ENCODE results near the gene VPS54.
"Not testable (repeated sequence)": the region's sequence is repeated elsewhere in the genome, so short reads cannot be mapped to it uniquely, and the experiment has no call there.

Gene VPS54

DNA sequence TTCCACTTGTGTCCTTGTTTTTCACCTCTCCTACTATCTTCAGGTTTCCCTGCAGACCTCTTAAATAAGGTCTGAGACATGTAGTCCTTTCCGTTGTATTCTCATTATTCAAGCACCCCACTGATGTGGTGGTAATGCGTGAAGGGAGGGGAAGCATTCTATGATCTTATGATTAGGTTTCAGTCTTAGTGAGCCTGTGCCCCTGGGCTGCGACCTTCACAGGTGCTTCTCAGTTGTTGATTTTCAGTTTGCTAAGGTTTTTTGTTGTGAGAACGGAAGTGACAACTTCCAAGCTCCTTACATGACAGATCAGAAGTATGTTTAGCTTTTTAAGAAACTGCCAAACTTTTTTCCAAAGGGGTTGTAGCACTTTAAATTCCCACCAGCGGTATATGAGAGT, 41.3 kb downstream of the VPS54 start:
- Histone ChIP-seq H3K27me3 (ENCODE audit: insufficient read depth, insufficient read length) (no peaks in the 10 kb centered on the region), H3K36me3 (ENCODE audit: insufficient read depth, insufficient read length, low read length) (peaks cover 20% of the 10 kb centered on the region), H3K9me3 (ENCODE audit: insufficient read depth, low read length) (no peaks in the 10 kb centered on the region), H3K4me3 (ENCODE audit: insufficient read length, low read depth) (no peak overlapping the region), H3K4me1 (ENCODE audit: insufficient read depth, insufficient read length) (no peaks in the 10 kb centered on the region), H3K9ac (ENCODE audit: insufficient read length, low read depth) (no peak overlapping the region)
- no peak for DNase-seq (ENCODE audit: low read depth, low spot score)
- TF ChIP-seq YY1 (IDR thresholded peaks at IDR 0.05; ENCODE audit: insufficient read depth, insufficient read length) (no peak), ZNF274 (IDR thresholded peaks at IDR 0.05; ENCODE audit: low read depth, low read length) (no peak)

- no peak for TF ChIP-seq YY1 (IDR thresholded peaks at IDR 0.05; ENCODE audit: insufficient read depth, insufficient read length)
- no peak for TF ChIP-seq ZNF274 (IDR thresholded peaks at IDR 0.05; ENCODE audit: low read depth, low read length)
- TF ChIP-seq SUZ12 (IDR thresholded peaks at IDR 0.05; ENCODE audit: extremely low read depth, insufficient read depth, insufficient read length), result no peak
- H3K27me3 ChIP-seq (ENCODE audit: insufficient read depth, insufficient read length), result no peaks in the 10 kb centered on the region
- no peak overlapping the region for H3K4me3 ChIP-seq (ENCODE audit: insufficient read length, low read depth)
- H3K9ac ChIP-seq (ENCODE audit: insufficient read length, low read depth), result no peak overlapping the region
- no peaks in the 10 kb centered on the region for H3K4me1 ChIP-seq (ENCODE audit: insufficient read depth, insufficient read length)
- no peaks in the 10 kb centered on the region for H3K9me3 ChIP-seq (ENCODE audit: insufficient read depth, low read length)
- DNase-seq (ENCODE audit: low read depth, low spot score), result no peak
- peaks cover 20% of the 10 kb centered on the region for H3K36me3 ChIP-seq (ENCODE audit: insufficient read depth, insufficient read length, low read length)
Measured at GRCh38 chr2:63976125-63976510, 43.1 kb downstream of the VPS54 start.

DNA sequence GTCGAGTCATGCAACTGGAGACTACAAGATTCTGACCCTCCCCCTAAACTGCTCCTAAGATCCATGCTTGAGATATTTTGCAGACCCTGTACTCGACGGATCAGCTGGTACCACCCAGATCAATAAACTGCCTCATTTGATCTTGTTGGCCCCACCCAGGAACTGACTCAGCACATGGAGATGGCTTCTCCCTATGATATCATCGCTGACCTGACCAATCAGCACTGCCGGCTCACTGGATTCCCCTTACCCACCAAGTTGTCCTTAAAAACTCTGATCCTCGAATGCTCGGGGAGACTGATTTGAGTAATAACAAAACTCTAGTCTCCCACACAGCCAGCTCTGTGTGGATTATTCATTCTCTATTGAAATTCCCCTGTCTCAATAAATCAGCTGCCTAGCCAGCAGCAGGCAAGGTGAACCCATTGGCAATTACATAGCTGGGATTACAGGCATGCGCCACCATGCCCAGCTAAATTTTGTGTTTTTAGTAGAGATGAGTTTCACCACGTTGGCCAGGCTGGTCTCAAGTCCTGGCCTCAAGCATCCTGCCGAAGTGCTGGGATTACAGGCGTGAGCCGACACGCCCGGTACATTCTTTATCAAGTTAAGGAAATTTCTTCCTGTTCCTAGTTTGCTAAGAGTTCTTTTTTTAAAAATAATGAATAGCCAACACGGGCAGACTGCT, 43.6 kb downstream of the VPS54 start:
- no peak overlapping the region for H3K4me3 ChIP-seq (ENCODE audit: insufficient read length, low read depth)

GRCh38 chr2:63975036-63975435, 44.2 kb downstream of the VPS54 start:
- H3K4me1 ChIP-seq (ENCODE audit: insufficient read depth, insufficient read length); DNase-seq (ENCODE audit: low read depth, low spot score); H3K4me3 ChIP-seq (ENCODE audit: insufficient read length, low read depth); H3K9ac ChIP-seq (ENCODE audit: insufficient read length, low read depth); H3K9me3 ChIP-seq (ENCODE audit: insufficient read depth, low read length); H3K27me3 ChIP-seq (ENCODE audit: insufficient read depth, insufficient read length): not testable (repeated sequence)
- H3K36me3 ChIP-seq (ENCODE audit: insufficient read depth, insufficient read length, low read length), result peaks cover 23% of the 10 kb centered on the region

More for the DNA sequence above, 43.6 kb downstream of the VPS54 start:
- H3K36me3 ChIP-seq (ENCODE audit: insufficient read depth, insufficient read length, low read length), result peaks cover 23% of the 10 kb centered on the region
- H3K9ac ChIP-seq (ENCODE audit: insufficient read length, low read depth), result no peak overlapping the region
- no peak for DNase-seq (ENCODE audit: low read depth, low spot score)
- TF ChIP-seq YY1 (IDR thresholded peaks at IDR 0.05; ENCODE audit: insufficient read depth, insufficient read length) (no peak), ZNF274 (IDR thresholded peaks at IDR 0.05; ENCODE audit: low read depth, low read length) (no peak), SUZ12 (IDR thresholded peaks at IDR 0.05; ENCODE audit: extremely low read depth, insufficient read depth, insufficient read length) (no peak)
- H3K27me3 ChIP-seq (ENCODE audit: insufficient read depth, insufficient read length), result no peaks in the 10 kb centered on the region
- no peaks in the 10 kb centered on the region for H3K4me1 ChIP-seq (ENCODE audit: insufficient read depth, insufficient read length)
- no peaks in the 10 kb centered on the region for H3K9me3 ChIP-seq (ENCODE audit: insufficient read depth, low read length)

GRCh38 chr2:63962186-63962585, 57.0 kb downstream of the VPS54 start:
- DNase-seq (ENCODE audit: low read depth, low spot score), result no peak
- Histone ChIP-seq H3K4me3 (ENCODE audit: insufficient read length, low read depth) (no peak overlapping the region), H3K27me3 (ENCODE audit: insufficient read depth, insufficient read length) (no peaks in the 10 kb centered on the region), H3K4me1 (ENCODE audit: insufficient read depth, insufficient read length) (no peaks in the 10 kb centered on the region), H3K9ac (ENCODE audit: insufficient read length, low read depth) (no peak overlapping the region), H3K9me3 (ENCODE audit: insufficient read depth, low read length) (no peaks in the 10 kb centered on the region), H3K36me3 (ENCODE audit: insufficient read depth, insufficient read length, low read length) (peaks cover 18% of the 10 kb centered on the region)
- no peak for TF ChIP-seq SUZ12 (IDR thresholded peaks at IDR 0.05; ENCODE audit: extremely low read depth, insufficient read depth, insufficient read length)
- no peak for TF ChIP-seq ZNF274 (IDR thresholded peaks at IDR 0.05; ENCODE audit: low read depth, low read length)
- TF ChIP-seq YY1 (IDR thresholded peaks at IDR 0.05; ENCODE audit: insufficient read depth, insufficient read length), result no peak

GRCh38 chr2:63950414-63950813, 68.8 kb downstream of the VPS54 start:
- Histone ChIP-seq H3K27me3 (ENCODE audit: insufficient read depth, insufficient read length) (no peaks in the 10 kb centered on the region), H3K9me3 (ENCODE audit: insufficient read depth, low read length) (peaks cover 4% of the 10 kb centered on the region), H3K4me3 (ENCODE audit: insufficient read length, low read depth) (no peak overlapping the region), H3K9ac (ENCODE audit: insufficient read length, low read depth) (no peak overlapping the region), H3K4me1 (ENCODE audit: insufficient read depth, insufficient read length) (no peaks in the 10 kb centered on the region), H3K36me3 (ENCODE audit: insufficient read depth, insufficient read length, low read length) (peaks cover 11% of the 10 kb centered on the region)
- TF ChIP-seq YY1 (IDR thresholded peaks at IDR 0.05; ENCODE audit: insufficient read depth, insufficient read length) (no peak), SUZ12 (IDR thresholded peaks at IDR 0.05; ENCODE audit: extremely low read depth, insufficient read depth, insufficient read length) (no peak), ZNF274 (IDR thresholded peaks at IDR 0.05; ENCODE audit: low read depth, low read length) (no peak)
- no peak for DNase-seq (ENCODE audit: low read depth, low spot score)

DNA sequence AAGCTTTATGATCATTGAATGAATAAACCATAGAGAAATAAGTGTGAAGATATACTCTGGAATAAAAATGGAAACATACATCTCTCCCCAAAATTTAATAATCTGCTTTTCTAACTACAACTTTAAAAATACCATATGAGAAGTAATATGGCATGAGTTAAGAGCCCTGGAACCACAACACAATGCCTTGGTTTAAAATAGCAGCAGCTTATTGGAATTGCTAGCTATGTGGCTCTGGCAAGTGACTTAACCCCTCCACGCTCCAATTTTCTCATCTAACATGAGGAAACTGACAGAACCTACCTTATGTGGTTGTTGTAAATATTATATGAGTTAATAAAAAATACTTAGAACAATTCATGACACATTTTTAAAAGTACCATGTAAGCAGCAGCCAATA, 76.4 kb downstream of the VPS54 start:
- Histone ChIP-seq H3K27me3 (ENCODE audit: insufficient read depth, insufficient read length) (no peaks in the 10 kb centered on the region), H3K36me3 (ENCODE audit: insufficient read depth, insufficient read length, low read length) (peaks cover 33% of the 10 kb centered on the region), H3K4me3 (ENCODE audit: insufficient read length, low read depth) (no peak overlapping the region), H3K9ac (ENCODE audit: insufficient read length, low read depth) (no peak overlapping the region), H3K4me1 (ENCODE audit: insufficient read depth, insufficient read length) (no peaks in the 10 kb centered on the region), H3K9me3 (ENCODE audit: insufficient read depth, low read length) (peaks cover under 1% of the 10 kb centered on the region)
- no peak for DNase-seq (ENCODE audit: low read depth, low spot score)
- TF ChIP-seq ZNF274 (IDR thresholded peaks at IDR 0.05; ENCODE audit: low read depth, low read length), result no peak
- TF ChIP-seq YY1 (IDR thresholded peaks at IDR 0.05; ENCODE audit: insufficient read depth, insufficient read length), result no peak
- no peak for TF ChIP-seq SUZ12 (IDR thresholded peaks at IDR 0.05; ENCODE audit: extremely low read depth, insufficient read depth, insufficient read length)

- not testable (repeated sequence) for DNase-seq (ENCODE audit: low read depth, low spot score); H3K9me3 ChIP-seq (ENCODE audit: insufficient read depth, low read length); H3K9ac ChIP-seq (ENCODE audit: insufficient read length, low read depth)
Measured at GRCh38 chr2:63932104-63932503, 87.1 kb downstream of the VPS54 start.

More at GRCh38 chr2:63932104-63932503, 87.1 kb downstream of the VPS54 start:
- not testable (repeated sequence) for H3K36me3 ChIP-seq (ENCODE audit: insufficient read depth, insufficient read length, low read length); H3K4me3 ChIP-seq (ENCODE audit: insufficient read length, low read depth); H3K4me1 ChIP-seq (ENCODE audit: insufficient read depth, insufficient read length); H3K27me3 ChIP-seq (ENCODE audit: insufficient read depth, insufficient read length)
